HuH-7 (cell line): ENCODE results near the gene DPEP3.
"Not testable (repeated sequence)": the region's sequence is repeated elsewhere in the genome, so short reads cannot be mapped to it uniquely, and the experiment has no call there.

Source experiments
- DNase-seq: peaks from one replicate; pipeline ENCODE4 v3.0.0; 2011; ENCODE audit warnings: low spot score

Gene DPEP3

GRCh38 chr16:67993207-67994039 is 13.1 kb upstream of the DPEP3 start:
- peak; percentile 95 for DNase-seq

GRCh38 chr16:67992661-67993206 is 12.4 kb upstream of the DPEP3 start:
- DNase-seq = no peak

GRCh38 chr16:67990018-67990386 is 9.7 kb upstream of the DPEP3 start:
- no peak for DNase-seq

- DNase-seq = no peak
Measured at GRCh38 chr16:67989322-67990017, 9.2 kb upstream of the DPEP3 start.

GRCh38 chr16:67988675-67989074 is 8.4 kb upstream of the DPEP3 start:
- DNase-seq = no peak

GRCh38 chr16:67987460-67988160 is 7.3 kb upstream of the DPEP3 start:
- no peak for DNase-seq

- no peak for DNase-seq
Measured at GRCh38 chr16:67986949-67987348, 6.7 kb upstream of the DPEP3 start.

- DNase-seq = no peak
Measured at GRCh38 chr16:67982011-67982696, 1.9 kb upstream of the DPEP3 start.

- DNase-seq = no peak
Measured at GRCh38 chr16:67977469-67978227, 2.7 kb downstream of the DPEP3 start.

GRCh38 chr16:67977005-67977404 is 3.3 kb downstream of the DPEP3 start:
- DNase-seq = no peak

- no peak for DNase-seq
Measured at GRCh38 chr16:67976205-67976604, 4.1 kb downstream of the DPEP3 start.

- DNase-seq = no peak
Measured at GRCh38 chr16:67975321-67976105, 4.8 kb downstream of the DPEP3 start.

GRCh38 chr16:67972285-67972684 is 8.0 kb downstream of the DPEP3 start:
- not testable (repeated sequence) for DNase-seq

GRCh38 chr16:67971111-67971510 is 9.2 kb downstream of the DPEP3 start:
- DNase-seq = no peak

- peak; percentile 73 for DNase-seq
Measured at GRCh38 chr16:67969254-67970039, 10.9 kb downstream of the DPEP3 start.

GRCh38 chr16:67968400-67969253 is 11.7 kb downstream of the DPEP3 start, which contains the start of gene SLC12A4:
SLC12A4 (minus strand) TSS chr16:67968637; CDS start chr16:67968553, 84 bp downstream.
- peak; percentile 99 for DNase-seq

- peak; percentile 69 for DNase-seq
Measured at GRCh38 chr16:67967958-67968399, 12.3 kb downstream of the DPEP3 start.

GRCh38 chr16:67967183-67967957 is 12.9 kb downstream of the DPEP3 start:
- DNase-seq = no peak
